Activated gamma-delta T cell treated with anti-CD3 and anti-CD28 coated beads, Interleukin-2, amount 50 U/mL, for 16 hours (primary cell): ENCODE data around the gene LIMS2.

Experiments
- DNase-seq: peaks from one replicate; pipeline ENCODE4 v3.0.0-alpha.2; 2020; ENCODE audit warnings: low read depth

Gene LIMS2

GRCh38 chr2:127633556-127634065 is 41.7 kb downstream of the LIMS2 start:
- no peak for DNase-seq

GRCh38 chr2:127632592-127633489 is 42.5 kb downstream of the LIMS2 start:
- no peak for DNase-seq

GRCh38 chr2:127631997-127632581 is 43.2 kb downstream of the LIMS2 start:
- no peak for DNase-seq

GRCh38 chr2:127631541-127631996 is 43.8 kb downstream of the LIMS2 start:
- DNase-seq = no peak

- no peak for DNase-seq
These were observed 44.3 kb downstream of the LIMS2 start for GRCh38 chr2:127630864-127631540.

GRCh38 chr2:127630096-127630863 is 45.0 kb downstream of the LIMS2 start:
- DNase-seq = no peak

GRCh38 chr2:127629637-127630036 is 45.7 kb downstream of the LIMS2 start:
- no peak for DNase-seq

- no peak for DNase-seq
These were observed 46.3 kb downstream of the LIMS2 start for GRCh38 chr2:127628767-127629614.

- DNase-seq = no peak
These were observed 47.4 kb downstream of the LIMS2 start for GRCh38 chr2:127627740-127628571.

- DNase-seq = no peak
These were observed 48.2 kb downstream of the LIMS2 start for GRCh38 chr2:127626917-127627739.

GRCh38 chr2:127626175-127626574 is 49.2 kb downstream of the LIMS2 start:
- no peak for DNase-seq

GRCh38 chr2:127625572-127625951 is 49.8 kb downstream of the LIMS2 start:
- DNase-seq = no peak

- no peak for DNase-seq
These were observed 50.4 kb downstream of the LIMS2 start for GRCh38 chr2:127624756-127625571.

- no peak for DNase-seq
These were observed 51.0 kb downstream of the LIMS2 start for GRCh38 chr2:127624320-127624755.

- no peak for DNase-seq
These were observed 51.7 kb downstream of the LIMS2 start for GRCh38 chr2:127623388-127624319.

GRCh38 chr2:127622561-127623387 is 52.6 kb downstream of the LIMS2 start:
- no peak for DNase-seq
